Trophoblast cell (in vitro differentiated cells and primary cell): ENCODE data around the gene IDH1.

Source experiments
- DNase-seq, 2 donors: peaks; one replicate each; pipeline ENCODE4 v3.0.0-alpha.2; 2016
- H2AFZ ChIP-seq: 2 replicates; pipeline ENCODE4 v1.6.1; 2013; ENCODE audit warnings: low read length, moderate library complexity, mild to moderate bottlenecking; ENCODE audit not compliant: insufficient read depth, poor library complexity
- H2AK5ac ChIP-seq: 2 replicates; pipeline ENCODE4 v1.6.1; 2013; ENCODE audit warnings: mild to moderate bottlenecking, low read length
- H2BK120ac ChIP-seq: 2 replicates; pipeline ENCODE4 v1.6.1; 2013; ENCODE audit warnings: low read length, mild to moderate bottlenecking, moderate library complexity; ENCODE audit not compliant: insufficient read depth, poor library complexity
- H2BK12ac ChIP-seq: 2 replicates; pipeline ENCODE4 v1.6.1; 2013; ENCODE audit warnings: mild to moderate bottlenecking, low read length, moderate library complexity
- H2BK5ac ChIP-seq: 2 replicates; pipeline ENCODE4 v1.6.1; 2013; ENCODE audit warnings: low read length, low read depth, moderate library complexity, mild to moderate bottlenecking; ENCODE audit not compliant: poor library complexity
- H3K14ac ChIP-seq: 2 replicates; pipeline ENCODE4 v1.6.1; 2013; ENCODE audit warnings: mild to moderate bottlenecking, low read length
- H3K18ac ChIP-seq: 2 replicates; pipeline ENCODE4 v1.6.1; 2013; ENCODE audit warnings: mild to moderate bottlenecking, low read length
- H3K23ac ChIP-seq: 2 replicates; pipeline ENCODE4 v1.6.1; 2013; ENCODE audit warnings: low read length
- H3K27ac ChIP-seq: 2 replicates; pipeline ENCODE4 v1.5.1; 2013; ENCODE audit warnings: low read depth, mild to moderate bottlenecking, inconsistent platforms, low read length, moderate library complexity
- H3K27me3 ChIP-seq: 2 replicates; pipeline ENCODE4 v1.6.1; 2013; ENCODE audit warnings: inconsistent platforms, mild to moderate bottlenecking, low read length, moderate library complexity; ENCODE audit not compliant: insufficient read depth
- H3K36me3 ChIP-seq, 2 experiments: 1 replicate in 1 of 2; 2 replicates in 1 of 2; pipeline ENCODE4 v1.6.1; 2013; ENCODE audit warnings: low read length in 2 of 2, mild to moderate bottlenecking in 2 of 2, moderate library complexity in 1 of 2; ENCODE audit not compliant: insufficient read depth in 2 of 2, control insufficient read depth in 1 of 2
- H3K4ac ChIP-seq: 2 replicates; pipeline ENCODE4 v1.6.1; 2013; ENCODE audit warnings: low read depth, mild to moderate bottlenecking, low read length, moderate library complexity
- H3K4me1 ChIP-seq, 2 experiments: 1 replicate in 1 of 2; 2 replicates in 1 of 2; pipeline ENCODE4 v1.6.1; 2013; ENCODE audit warnings: low read length in 2 of 2, mild to moderate bottlenecking in 2 of 2, moderate library complexity in 1 of 2; ENCODE audit not compliant: insufficient read depth in 2 of 2, control insufficient read depth in 1 of 2
- H3K4me2 ChIP-seq: 2 replicates; pipeline ENCODE4 v1.6.1; 2013; ENCODE audit warnings: inconsistent platforms, mild to moderate bottlenecking, low read length, moderate library complexity
- H3K4me3 ChIP-seq: 2 replicates; pipeline ENCODE4 v1.5.1; 2013; ENCODE audit warnings: mild to moderate bottlenecking, low read depth, low read length, inconsistent platforms
- H3K79me1 ChIP-seq: one replicate; pipeline ENCODE4 v1.6.1; 2013; ENCODE audit warnings: low read length
- H3K79me2 ChIP-seq: 2 replicates; pipeline ENCODE4 v1.6.1; 2013; ENCODE audit warnings: low read length, mild to moderate bottlenecking; ENCODE audit not compliant: control insufficient read depth, insufficient read depth, poor library complexity
- H3K9ac ChIP-seq: 2 replicates; pipeline ENCODE4 v1.6.1; 2013; ENCODE audit warnings: mild to moderate bottlenecking, low read length
- H3K9me3 ChIP-seq: 2 replicates; pipeline ENCODE4 v1.6.1; 2013; ENCODE audit warnings: low read depth, mild to moderate bottlenecking, control low read depth, inconsistent platforms, low read length; ENCODE audit not compliant: insufficient read depth
- H4K12ac ChIP-seq: 2 replicates; pipeline ENCODE4 v1.6.1; 2013; ENCODE audit warnings: low read depth, mild to moderate bottlenecking, low read length, moderate library complexity
- H4K8ac ChIP-seq: 2 replicates; pipeline ENCODE4 v1.6.1; 2013; ENCODE audit warnings: low read depth, mild to moderate bottlenecking, low read length, moderate library complexity
- H4K91ac ChIP-seq: one replicate; pipeline ENCODE4 v1.6.1; 2013; ENCODE audit warnings: low read depth, mild to moderate bottlenecking, low read length, moderate library complexity
- WGBS: extraction: QIAGEN DNeasy Blood & Tissue Kit; methylation state at CpG from one replicate; pipeline ENCODE4 v1.1.7; 2013; ENCODE audit warnings: missing lambda C conversion rate; ENCODE audit not compliant: insufficient read length, insufficient coverage; ENCODE audit errors: extremely low coverage; 5-methylcytosine and 5-hydroxymethylcytosine counted together

Gene IDH1

GRCh38 chr2:208204166-208204565 lies 50.7 kb downstream of the IDH1 start:
- no peak overlapping the region for H4K12ac ChIP-seq
- no peak overlapping the region for H2BK120ac ChIP-seq
- no CpG with 5 or more reads among the region's 5 CpGs for WGBS

GRCh38 chr2:208195531-208195930 lies 59.3 kb downstream of the IDH1 start:
- H3K79me2 ChIP-seq = no peaks in the 10 kb centered on the region
- H3K79me1 ChIP-seq = no peaks in the 10 kb centered on the region
- no CpG with 5 or more reads among the region's 3 CpGs for WGBS
- no peak overlapping the region for H3K9ac ChIP-seq
- no peak overlapping the region for H4K91ac ChIP-seq
- no peak overlapping the region for H3K14ac ChIP-seq
- no peak overlapping the region for H2BK5ac ChIP-seq
- H2BK120ac ChIP-seq = no peak overlapping the region
- H3K4me1 ChIP-seq = no peaks in the 10 kb centered on the region
- no peaks in the 10 kb centered on the region for H3K36me3 ChIP-seq
- DNase-seq = no peak
- no peak overlapping the region for H4K12ac ChIP-seq
- H2BK12ac ChIP-seq = no peak overlapping the region
- H3K4me3 ChIP-seq = no peak overlapping the region
- H2AK5ac ChIP-seq = no peak overlapping the region
- H4K8ac ChIP-seq = no peak overlapping the region
- no peaks in the 10 kb centered on the region for H3K27me3 ChIP-seq
- no peak overlapping the region for H3K4me2 ChIP-seq
- H3K4ac ChIP-seq = no peak overlapping the region
- H3K27ac ChIP-seq = no peak overlapping the region
- peaks cover 1% of the 10 kb centered on the region for H3K9me3 ChIP-seq
- no peak overlapping the region for H2AFZ ChIP-seq
- no peak overlapping the region for H3K18ac ChIP-seq
- H3K23ac ChIP-seq = no peak overlapping the region

More at GRCh38 chr2:208204166-208204565, 50.7 kb downstream of the IDH1 start:
- Histone ChIP-seq H2BK5ac (no peak overlapping the region), H3K4me1 (no peaks in the 10 kb centered on the region), H3K79me1 (no peaks in the 10 kb centered on the region), H3K4me2 (no peak overlapping the region), H3K9ac (no peak overlapping the region), H3K4me3 (no peak overlapping the region), H3K4ac (no peak overlapping the region), H3K36me3 (no peaks in the 10 kb centered on the region), H3K14ac (no peak overlapping the region), H3K27ac (no peak overlapping the region), H2BK12ac (no peak overlapping the region), H3K9me3 (peaks cover 2% of the 10 kb centered on the region), H2AFZ (no peak overlapping the region), H3K79me2 (no peaks in the 10 kb centered on the region), H3K18ac (no peak overlapping the region), H3K23ac (no peak overlapping the region), H2AK5ac (no peak overlapping the region), H3K27me3 (no peaks in the 10 kb centered on the region), H4K8ac (no peak overlapping the region), H4K91ac (no peak overlapping the region)
- no peak for DNase-seq

GRCh38 chr2:208192611-208193236 lies 62.1 kb downstream of the IDH1 start:
- no CpG with 5 or more reads among the region's 8 CpGs for WGBS
- no peak overlapping the region for H3K9ac ChIP-seq
- H3K4ac ChIP-seq = no peak overlapping the region
- no peak overlapping the region for H3K27ac ChIP-seq
- H4K91ac ChIP-seq = no peak overlapping the region
- peak overlapping the region; percentile 61 for H3K23ac ChIP-seq
- no peak overlapping the region for H2AK5ac ChIP-seq
- no peak overlapping the region for H3K18ac ChIP-seq
- H2AFZ ChIP-seq = no peak overlapping the region
- peaks cover 1% of the 10 kb centered on the region for H3K9me3 ChIP-seq
- no peak overlapping the region for H2BK12ac ChIP-seq
- H3K4me2 ChIP-seq = no peak overlapping the region
- no peaks in the 10 kb centered on the region for H3K79me2 ChIP-seq
- no peak overlapping the region for H4K12ac ChIP-seq
- no peak overlapping the region for H4K8ac ChIP-seq
- peak overlapping the region; percentile 40 for H3K4me3 ChIP-seq
- H3K14ac ChIP-seq = no peak overlapping the region
- H3K27me3 ChIP-seq = no peaks in the 10 kb centered on the region
- H2BK5ac ChIP-seq = no peak overlapping the region
- H3K4me1 ChIP-seq = no peaks in the 10 kb centered on the region
- H2BK120ac ChIP-seq = no peak overlapping the region
- no peaks in the 10 kb centered on the region for H3K79me1 ChIP-seq
- no peak for DNase-seq
- H3K36me3 ChIP-seq = no peaks in the 10 kb centered on the region

GRCh38 chr2:208189810-208190503 lies 64.9 kb downstream of the IDH1 start, which contains the start of gene C2orf80:
TSS of gene C2orf80 (minus strand) at chr2:208190030. CDS start at chr2:208186986, 3,044 bp downstream.
- H2AK5ac ChIP-seq = no peak within 1 kb of the TSS
- H3K79me2 ChIP-seq = no peaks in the 10 kb centered on the region
- peaks cover 1% of the 10 kb centered on the region for H3K9me3 ChIP-seq
- H2AFZ ChIP-seq = no peak within 1 kb of the TSS
- H3K79me1 ChIP-seq = no peaks in the 10 kb centered on the region
- H3K36me3 ChIP-seq = no peaks in the 10 kb centered on the region
- H3K14ac ChIP-seq = no peak within 1 kb of the TSS
- DNase-seq = no peak
- no peak within 1 kb of the TSS for H3K9ac ChIP-seq
- H4K91ac ChIP-seq = no peak within 1 kb of the TSS
- no peak within 1 kb of the TSS for H2BK120ac ChIP-seq
- no peak within 1 kb of the TSS for H3K4me2 ChIP-seq
- H2BK5ac ChIP-seq = no peak within 1 kb of the TSS
- no CpG with 5 or more reads among the region's 10 CpGs for WGBS
- no peak within 1 kb of the TSS for H4K8ac ChIP-seq
- no peaks in the 10 kb centered on the region for H3K27me3 ChIP-seq
- no peak within 1 kb of the TSS for H3K27ac ChIP-seq
- H3K4me1 ChIP-seq = no peaks in the 10 kb centered on the region
- H4K12ac ChIP-seq = no peak within 1 kb of the TSS
- H3K23ac ChIP-seq = no peak within 1 kb of the TSS
- no peak within 1 kb of the TSS for H3K4me3 ChIP-seq
- no peak within 1 kb of the TSS for H3K4ac ChIP-seq
- H3K18ac ChIP-seq = no peak within 1 kb of the TSS
- H2BK12ac ChIP-seq = no peak within 1 kb of the TSS
